Peyer's patch (tissue), 4 donors: Measurements from ENCODE around the gene RPL32. TPM values are rescaled to one million over a fixed set of nuclear protein-coding genes. Genes with fewer than 3 reads are reported as not detected.
A peak's percentile ranks its signal among the peaks of the same experiment; 100 is the strongest.
"Not testable (repeated sequence)": the region's sequence is repeated elsewhere in the genome, so short reads cannot be mapped to it uniquely, and the experiment has no call there.

Source experiments
- DNase-seq, 3 donors: peaks; one replicate each; pipeline ENCODE4 v3.0.0-alpha.2; 2017 to 2019
- H3K27ac ChIP-seq, 4 donors: fragments of 200-600 bp; sonication (generic); one replicate each; pipeline ENCODE4 v1.5.1; 2016 to 2019
- H3K27me3 ChIP-seq, 2 donors: fragments of 200-600 bp; sonication (generic); one replicate each; pipeline ENCODE4 v1.5.1; 2019
- H3K36me3 ChIP-seq, 3 donors: fragments of 200-600 bp; sonication (generic); one replicate each; pipeline ENCODE4 v1.5.1; 2016 to 2019
- H3K4me1 ChIP-seq, 4 donors: fragments of 200-600 bp; sonication (generic); one replicate each; pipeline ENCODE4 v1.5.1; 2016 to 2019
- H3K4me3 ChIP-seq, 4 donors: fragments of 200-600 bp; sonication (generic); 1 replicate in 3 of 4; 2 replicates in 1 of 4; pipeline ENCODE4 v1.5.1; 2016 to 2019; ENCODE audit warnings: mild to moderate bottlenecking in 1 of 4
- H3K9me3 ChIP-seq, 4 donors: fragments of 200-600 bp; sonication (generic); one replicate each; pipeline ENCODE4 v1.5.1; 2016 to 2019; ENCODE audit warnings: mild to moderate bottlenecking in 1 of 4
- POLR2A ChIP-seq, 2 donors: fragments of 450-650 bp; IDR thresholded peaks; one replicate each; pipeline ENCODE4 v1.5.1; 2017; ENCODE audit warnings: antibody characterized with exemption in 2 of 2, mild to moderate bottlenecking in 2 of 2, moderate library complexity in 2 of 2
- total RNA-seq, 4 donors: library from RNA; depleted of rRNA; stranded (reverse); fragments of >200 nt; gene quantifications; one replicate each; pipeline ENCODE4 v1.1.0, GENCODE V29; 2016
- TF ChIP-seq, protein P1 (sequence below), 6 experiments: fragments of 450-650 bp in 4 of 6; fragments of 200-600 bp in 2 of 6; sonication (generic) in 1 of 6; IDR thresholded peaks; one replicate each; pipeline ENCODE4 v1.5.1; 2017 to 2019; ENCODE audit warnings: antibody characterized with exemption in 6 of 6, mild to moderate bottlenecking in 3 of 6, moderate library complexity in 1 of 6

RPL32 gene
- total RNA-seq, 4 donors from 2014 or later = 258 to 541 (median 430) TPM

DNA sequence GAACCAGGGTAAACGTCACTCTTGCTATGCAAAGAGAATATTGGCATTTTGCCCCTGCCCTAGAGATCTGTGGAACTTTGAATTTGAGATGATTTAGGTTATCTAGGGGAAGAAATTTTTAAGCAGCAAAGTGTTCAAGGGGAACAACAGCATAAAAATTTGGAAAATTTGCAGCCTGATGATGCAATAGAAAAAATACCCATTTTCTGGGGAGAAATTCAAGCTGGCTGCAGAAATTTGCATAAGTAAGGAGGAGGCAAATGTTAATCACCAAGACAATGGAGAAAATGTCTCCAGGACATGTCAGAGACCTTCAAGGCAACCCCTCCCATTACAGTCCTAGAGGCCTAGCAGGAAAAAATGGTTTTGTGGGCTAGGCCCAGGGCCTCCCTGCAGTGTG is 4.4 kb upstream of the RPL32 start:
- Histone ChIP-seq H3K27ac (no peak overlapping the region), H3K4me3 (no peak overlapping the region), H3K4me1 (no peaks in the 10 kb centered on the region), H3K9me3 (no peaks in the 10 kb centered on the region), H3K27me3 (no peaks in the 10 kb centered on the region), H3K36me3 (no peaks in the 10 kb centered on the region)
- no peak for DNase-seq
- TF ChIP-seq, protein P1, sequence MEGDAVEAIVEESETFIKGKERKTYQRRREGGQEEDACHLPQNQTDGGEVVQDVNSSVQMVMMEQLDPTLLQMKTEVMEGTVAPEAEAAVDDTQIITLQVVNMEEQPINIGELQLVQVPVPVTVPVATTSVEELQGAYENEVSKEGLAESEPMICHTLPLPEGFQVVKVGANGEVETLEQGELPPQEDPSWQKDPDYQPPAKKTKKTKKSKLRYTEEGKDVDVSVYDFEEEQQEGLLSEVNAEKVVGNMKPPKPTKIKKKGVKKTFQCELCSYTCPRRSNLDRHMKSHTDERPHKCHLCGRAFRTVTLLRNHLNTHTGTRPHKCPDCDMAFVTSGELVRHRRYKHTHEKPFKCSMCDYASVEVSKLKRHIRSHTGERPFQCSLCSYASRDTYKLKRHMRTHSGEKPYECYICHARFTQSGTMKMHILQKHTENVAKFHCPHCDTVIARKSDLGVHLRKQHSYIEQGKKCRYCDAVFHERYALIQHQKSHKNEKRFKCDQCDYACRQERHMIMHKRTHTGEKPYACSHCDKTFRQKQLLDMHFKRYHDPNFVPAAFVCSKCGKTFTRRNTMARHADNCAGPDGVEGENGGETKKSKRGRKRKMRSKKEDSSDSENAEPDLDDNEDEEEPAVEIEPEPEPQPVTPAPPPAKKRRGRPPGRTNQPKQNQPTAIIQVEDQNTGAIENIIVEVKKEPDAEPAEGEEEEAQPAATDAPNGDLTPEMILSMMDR (IDR thresholded peaks at IDR 0.05) = no peak
- TF ChIP-seq POLR2A (IDR thresholded peaks at IDR 0.05) = no peak

DNA sequence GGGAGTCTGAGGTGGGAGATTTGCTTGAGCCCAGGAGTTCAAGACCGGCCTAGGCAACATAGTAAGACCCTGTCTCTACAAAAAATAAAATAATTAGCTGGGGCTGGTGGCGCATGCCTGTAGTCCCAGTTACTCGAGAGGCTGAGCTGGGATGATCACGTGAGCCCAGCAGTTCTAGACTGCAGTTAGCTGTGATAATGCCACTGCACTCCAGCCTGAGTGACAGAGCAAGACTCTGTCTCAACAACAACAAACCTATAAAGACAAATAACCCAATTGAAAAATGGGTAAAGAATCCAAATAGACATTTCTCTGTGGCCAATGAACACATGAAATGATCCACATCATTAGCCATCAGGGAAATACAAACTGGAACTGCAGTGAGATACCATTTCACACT is 1.1 kb upstream of the RPL32 start:
- H3K36me3 ChIP-seq = peaks cover 0 to 24% (median 0%) of the 10 kb centered on the region in 3 donors
- no peak overlapping the region for H3K4me3 ChIP-seq
- no peaks in the 10 kb centered on the region for H3K27me3 ChIP-seq
- H3K9me3 ChIP-seq = no peaks in the 10 kb centered on the region
- H3K4me1 ChIP-seq = peaks cover 0 to 31% (median 4%) of the 10 kb centered on the region in 4 donors
- no peak for DNase-seq
- peak overlapping the region in 1 of 4 donors; percentile 93 for H3K27ac ChIP-seq
- TF ChIP-seq, protein P1 (IDR thresholded peaks at IDR 0.05) = no peak
- no peak for TF ChIP-seq POLR2A (IDR thresholded peaks at IDR 0.05)

DNA sequence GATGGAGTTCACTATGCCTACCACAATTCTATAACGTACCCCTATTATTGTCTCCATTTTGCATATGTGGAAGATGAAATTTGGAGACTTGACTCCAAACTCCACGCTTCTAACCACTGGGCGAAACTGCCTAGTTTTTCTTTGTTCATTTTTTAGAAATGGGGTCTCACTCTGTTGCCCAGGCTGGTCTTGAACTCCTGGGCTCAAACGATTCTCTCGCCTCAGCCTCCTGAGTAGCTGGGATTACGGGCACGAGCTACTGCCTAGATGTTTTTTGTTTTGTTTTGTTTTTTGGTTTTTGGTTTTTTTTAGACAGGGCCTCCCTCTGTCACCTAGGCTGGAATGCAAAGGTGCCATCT is 584 bp upstream of the RPL32 start:
- Histone ChIP-seq H3K4me3 (peak overlapping the region; percentile 68 to 97 (median 71)), H3K27me3 (no peaks in the 10 kb centered on the region), H3K27ac (peak overlapping the region; percentile 85 to 93 (median 91)), H3K4me1 (peaks cover 0 to 32% (median 4%) of the 10 kb centered on the region in 4 donors), H3K9me3 (no peaks in the 10 kb centered on the region), H3K36me3 (peaks cover 0 to 29% (median 0%) of the 10 kb centered on the region in 3 donors)
- TF ChIP-seq POLR2A (IDR thresholded peaks at IDR 0.05) = no peak
- TF ChIP-seq, protein P1 (IDR thresholded peaks at IDR 0.05) = no peak
- no peak for DNase-seq

DNA sequence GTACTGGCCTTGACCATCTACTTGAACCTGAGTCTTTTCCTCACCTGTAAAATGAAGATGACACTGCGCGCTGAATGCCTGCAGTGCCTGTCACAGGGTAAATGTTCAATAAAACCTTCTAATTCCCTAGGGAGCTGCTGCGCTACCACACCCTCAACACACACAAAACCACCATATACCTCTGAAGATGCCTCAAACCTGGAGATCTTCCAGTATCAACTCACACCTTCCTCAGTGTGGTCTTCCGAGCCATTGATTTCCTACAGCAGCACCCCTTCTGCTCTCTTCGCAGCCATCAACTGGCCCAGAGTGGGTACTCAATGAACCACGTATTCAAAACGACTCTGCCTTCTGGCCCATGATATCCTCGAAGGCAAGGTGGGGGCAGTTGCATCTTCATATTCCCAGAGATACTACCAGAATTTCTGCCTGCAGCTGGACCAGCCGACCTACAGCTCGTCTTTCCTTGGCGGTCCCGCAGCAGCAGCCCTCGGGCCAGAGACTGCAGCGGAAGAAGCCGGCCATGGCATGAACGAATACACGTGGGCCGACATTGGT is 695 bp downstream of the RPL32 start:
- Histone ChIP-seq H3K4me1 (peaks cover 0 to 32% (median 4%) of the 10 kb centered on the region in 4 donors), H3K9me3 (no peaks in the 10 kb centered on the region), H3K4me3 (peak overlapping the region; percentile 68 to 97 (median 71)), H3K36me3 (peaks cover 0 to 41% (median 0%) of the 10 kb centered on the region in 3 donors), H3K27me3 (no peaks in the 10 kb centered on the region), H3K27ac (peak overlapping the region; percentile 85 to 93 (median 91))
- TF ChIP-seq POLR2A (IDR thresholded peaks at IDR 0.05) = no peak
- TF ChIP-seq, protein P1 (IDR thresholded peaks at IDR 0.05) = no peak
- peak in 2 of 3 donors; percentile 49 to 61 for DNase-seq

DNA sequence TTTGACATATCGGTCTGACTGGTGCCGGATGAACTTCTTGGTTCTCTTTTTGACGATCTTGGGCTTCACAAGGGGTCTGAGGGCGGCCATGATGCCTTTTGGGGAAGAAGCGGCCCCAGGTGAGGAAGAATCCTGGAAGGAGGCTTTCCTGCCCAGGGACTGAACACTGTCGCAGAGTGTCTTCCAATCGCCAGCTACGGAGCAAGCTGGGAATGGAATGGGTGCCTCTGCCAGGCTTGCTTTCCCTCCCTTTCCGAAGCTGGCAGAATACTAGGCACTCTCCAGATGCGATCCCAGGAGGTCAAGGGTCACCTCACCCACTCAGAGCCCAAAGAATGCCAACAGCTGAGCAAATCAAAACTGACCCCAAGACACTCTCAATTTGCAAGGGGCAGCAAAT is 1.2 kb downstream of the RPL32 start:
- H3K27me3 ChIP-seq, H3K9me3 ChIP-seq, DNase-seq: not testable (repeated sequence)
- Histone ChIP-seq H3K36me3 (peaks cover 0 to 46% (median 0%) of the 10 kb centered on the region in 3 donors), H3K4me1 (peaks cover 0 to 32% (median 4%) of the 10 kb centered on the region in 4 donors), H3K4me3 (peak overlapping the region; percentile 68 to 97 (median 71)), H3K27ac (peak overlapping the region in 3 of 4 donors; percentile 85 to 93 (median 92))

DNA sequence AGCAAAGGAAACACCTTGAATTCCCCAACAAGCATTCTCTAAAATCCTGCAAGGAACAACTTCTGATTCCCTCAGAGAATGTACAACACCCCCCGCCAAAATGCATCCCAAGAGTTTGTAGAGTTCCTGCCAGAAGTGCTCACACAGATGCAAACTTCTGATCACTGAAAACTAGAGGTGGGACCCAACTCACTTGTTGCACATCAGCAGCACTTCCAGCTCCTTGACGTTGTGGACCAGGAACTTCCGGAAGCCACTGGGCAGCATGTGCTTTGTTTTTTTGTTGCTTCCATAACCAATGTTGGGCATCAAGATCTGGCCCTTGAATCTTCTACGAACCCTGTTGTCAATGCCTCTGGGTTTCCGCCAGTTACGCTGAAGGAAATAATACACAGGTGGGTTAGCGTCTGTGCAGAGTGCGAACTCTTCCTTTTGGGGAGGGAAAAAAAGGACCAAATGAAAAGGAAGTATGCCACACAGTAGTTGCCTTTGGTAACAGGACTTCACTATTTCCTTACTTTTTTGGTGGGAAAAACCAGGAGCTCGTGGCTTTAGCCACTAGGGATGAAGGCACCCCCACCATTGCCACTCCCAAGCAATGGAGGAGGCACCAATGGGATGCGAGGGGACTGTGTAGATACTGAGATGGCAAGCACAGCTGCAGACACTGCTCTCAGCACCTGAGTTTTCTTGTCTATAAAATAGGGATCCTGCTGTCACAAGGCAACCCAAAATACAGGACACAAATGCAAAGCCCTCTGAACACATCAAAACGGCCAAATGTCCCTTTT is 2.0 kb downstream of the RPL32 start:
- TF ChIP-seq, protein P1 (IDR thresholded peaks at IDR 0.05) = no peak
- no peak for TF ChIP-seq POLR2A (IDR thresholded peaks at IDR 0.05)
- peaks cover 0 to 54% (median 0%) of the 10 kb centered on the region in 3 donors for H3K36me3 ChIP-seq
- peak in 1 of 3 donors; percentile 22 for DNase-seq
- no peaks in the 10 kb centered on the region for H3K27me3 ChIP-seq
- H3K4me1 ChIP-seq = peaks cover 0 to 32% (median 4%) of the 10 kb centered on the region in 4 donors
- H3K27ac ChIP-seq = no peak overlapping the region
- no peaks in the 10 kb centered on the region for H3K9me3 ChIP-seq
- peak overlapping the region in 3 of 4 donors; percentile 71 to 97 (median 71) for H3K4me3 ChIP-seq
